GM21786 (cell line): ENCODE data around the gene CEP164.

Experiments
- ATAC-seq: cut with Tn5 transposase; IDR thresholded peaks from one replicate; pipeline ENCODE4 v1.9.1; 2021; ENCODE audit not compliant: unreplicated experiment

Gene CEP164

DNA sequence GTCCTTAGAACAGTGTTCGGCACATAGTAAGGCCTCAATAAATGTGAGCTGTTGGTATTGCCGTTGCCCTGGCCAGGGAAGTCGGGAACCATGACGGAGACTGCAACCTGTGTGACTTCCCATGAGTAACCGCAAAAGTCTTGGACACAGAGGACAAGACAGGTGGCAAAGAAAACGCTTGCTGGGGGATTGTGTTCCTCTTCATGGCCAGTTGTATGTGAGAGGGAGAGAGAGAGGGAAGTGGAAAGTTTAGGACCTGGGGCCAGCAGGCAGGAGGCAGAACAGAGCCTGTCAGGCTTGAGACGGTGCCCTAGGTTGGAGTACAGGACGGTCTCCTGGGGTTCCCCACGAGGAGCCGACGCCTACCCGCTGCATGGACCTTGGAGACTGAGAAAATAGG, 90.2 kb downstream of the CEP164 start:
- no peak for ATAC-seq

DNA sequence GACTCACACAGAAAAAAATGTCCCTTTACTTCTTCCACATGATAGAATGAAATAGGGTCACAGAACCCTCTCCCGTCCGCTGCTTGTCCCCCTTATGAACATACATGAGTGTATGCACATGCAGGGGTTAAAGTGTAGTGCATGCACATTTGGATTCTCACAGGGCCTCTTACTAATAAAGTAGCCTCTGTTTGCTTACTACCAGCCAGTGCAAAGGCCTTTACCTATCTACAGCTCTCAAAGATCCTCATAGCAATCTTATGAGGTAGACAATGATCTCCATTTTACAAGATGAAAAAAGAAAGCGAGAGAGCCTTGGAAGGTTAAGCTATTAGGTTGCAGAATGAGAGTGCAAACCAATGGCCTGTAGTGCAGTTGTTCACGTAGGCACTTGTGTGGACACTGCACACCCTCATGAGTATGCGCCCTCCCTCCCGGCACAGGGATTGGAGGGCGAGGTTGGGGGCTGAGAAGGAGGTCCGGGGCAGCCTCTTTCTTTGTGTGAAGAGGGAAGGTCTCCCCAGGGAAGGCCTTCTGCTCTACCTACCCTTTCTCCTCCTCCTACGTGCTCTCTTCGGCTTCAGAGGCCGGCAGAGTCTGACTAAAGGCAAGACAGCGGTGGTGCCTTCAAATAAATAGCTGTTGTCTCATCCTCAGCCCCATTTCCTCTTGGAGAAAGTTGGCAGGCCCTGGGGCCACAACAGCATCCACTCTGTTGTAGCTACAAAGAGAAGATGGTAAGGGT, 91.3 kb downstream of the CEP164 start:
- ATAC-seq = no peak

GRCh38 chr11:117419482-117420142, 92.0 kb downstream of the CEP164 start:
- ATAC-seq = no peak

GRCh38 chr11:117420143-117420485, 92.5 kb downstream of the CEP164 start:
- no peak for ATAC-seq

GRCh38 chr11:117420598-117420997, 92.9 kb downstream of the CEP164 start:
- no peak for ATAC-seq

DNA sequence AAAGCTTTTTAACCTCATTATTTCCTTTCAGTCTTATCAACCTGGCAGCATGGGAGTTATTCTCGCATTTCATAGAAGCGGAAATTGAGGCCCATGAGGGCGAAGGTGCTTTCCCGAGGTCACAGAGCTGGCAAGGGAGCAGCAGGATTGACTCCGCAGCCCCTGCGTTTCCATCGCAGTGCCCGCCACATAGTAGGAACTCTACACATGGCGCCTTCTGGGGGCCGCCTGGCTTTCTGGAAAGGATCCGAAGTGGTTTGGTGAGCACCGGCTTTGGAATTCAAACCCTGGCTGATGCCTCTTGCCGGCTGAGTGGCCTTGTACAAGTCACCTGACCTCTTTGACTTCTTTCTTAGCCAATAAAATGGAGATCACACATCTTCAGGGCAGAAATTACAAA, 93.4 kb downstream of the CEP164 start:
- ATAC-seq = no peak

- no peak for ATAC-seq
Measured at GRCh38 chr11:117421476-117421875, 93.8 kb downstream of the CEP164 start.

GRCh38 chr11:117423046-117423575, 95.5 kb downstream of the CEP164 start:
- ATAC-seq = no peak

- no peak for ATAC-seq
Measured at GRCh38 chr11:117424781-117425180, 97.1 kb downstream of the CEP164 start.

GRCh38 chr11:117425679-117426296, 98.1 kb downstream of the CEP164 start:
- ATAC-seq = no peak

DNA sequence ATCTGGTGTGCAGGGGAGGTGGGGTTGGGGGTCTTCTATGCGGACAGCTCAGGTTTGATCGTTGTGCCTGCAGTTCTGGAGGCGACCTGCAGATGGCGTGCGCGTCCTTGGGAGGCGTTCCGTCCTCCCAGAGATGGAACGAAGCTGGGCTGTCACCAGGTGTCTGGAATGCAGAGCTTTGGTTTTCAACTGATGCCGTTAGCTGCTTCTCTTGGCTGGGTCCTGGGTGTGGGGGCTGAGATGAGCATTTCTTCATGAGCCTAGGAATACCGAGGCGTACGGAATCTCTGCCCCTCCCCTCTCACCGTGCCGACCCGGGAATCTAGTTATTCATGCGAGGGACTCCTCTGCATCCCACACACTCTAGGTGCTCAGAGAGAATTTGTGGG, 98.6 kb downstream of the CEP164 start:
- no peak for ATAC-seq

DNA sequence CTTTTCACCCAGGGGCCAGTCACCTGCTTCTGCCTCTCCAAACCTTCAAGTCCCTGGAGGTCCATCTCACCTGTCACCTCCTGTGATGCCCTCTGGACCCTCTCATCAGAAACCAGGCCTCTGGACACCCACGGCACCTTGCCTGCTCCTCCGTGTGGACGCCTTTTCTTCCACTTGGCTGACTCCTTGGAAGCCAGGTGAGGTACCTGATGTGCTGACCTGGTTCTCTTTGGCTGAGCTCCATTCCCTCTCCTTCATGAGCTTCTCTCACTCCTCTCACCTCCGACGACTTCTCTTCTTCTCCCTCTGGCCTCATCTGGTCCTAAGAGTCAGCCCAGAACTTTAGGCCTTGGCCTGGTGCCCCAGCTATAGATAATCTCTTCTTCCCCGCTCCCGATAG, 99.3 kb downstream of the CEP164 start:
- ATAC-seq = no peak

- no peak for ATAC-seq
Measured at GRCh38 chr11:117427356-117427874, 99.8 kb downstream of the CEP164 start.

- ATAC-seq = no peak
Measured at GRCh38 chr11:117428186-117428855, 100.7 kb downstream of the CEP164 start.

DNA sequence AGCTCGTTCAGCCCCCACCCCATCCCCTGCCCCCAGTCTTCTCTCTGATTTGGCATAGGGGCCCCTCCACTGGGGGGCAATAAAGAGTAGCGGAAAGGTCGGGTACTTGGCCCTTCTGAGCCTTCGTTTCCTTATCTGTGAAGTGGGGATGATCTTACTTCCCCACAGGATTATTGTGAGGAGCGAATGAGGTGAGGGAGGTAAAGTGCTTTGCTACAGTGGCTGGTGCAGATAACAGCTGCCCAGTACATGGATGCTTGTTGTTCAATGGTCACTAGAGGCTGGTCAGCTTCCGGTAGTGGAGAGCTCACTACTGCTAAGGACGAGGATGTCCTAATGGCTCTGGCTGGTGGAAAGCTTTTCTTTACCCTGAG, 101.2 kb downstream of the CEP164 start:
- ATAC-seq = no peak

GRCh38 chr11:117430293-117430955, 102.8 kb downstream of the CEP164 start:
- ATAC-seq = no peak

DNA sequence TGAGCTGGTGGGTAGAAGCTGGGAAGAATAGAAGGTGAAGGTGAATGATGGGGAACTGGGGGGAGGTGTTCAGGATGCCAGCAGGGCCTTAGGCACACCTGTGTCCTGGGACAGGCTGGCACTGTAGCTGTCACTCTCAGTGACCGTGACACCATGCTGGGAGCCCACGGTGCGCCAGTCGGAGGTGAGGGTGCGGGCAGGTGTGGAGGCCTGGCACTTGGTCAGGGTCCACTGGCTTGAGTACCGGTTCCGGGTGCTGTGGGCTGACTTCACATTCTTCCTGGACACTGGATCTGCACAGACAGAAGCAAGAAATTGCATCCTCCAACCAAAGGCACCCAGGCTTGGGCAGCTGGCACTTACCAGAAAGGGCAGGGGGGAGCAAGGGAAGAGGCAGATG, 103.8 kb downstream of the CEP164 start:
- ATAC-seq = no peak

- no peak for ATAC-seq
Measured at GRCh38 chr11:117433717-117434116, 106.1 kb downstream of the CEP164 start.

GRCh38 chr11:117434481-117434880, 106.8 kb downstream of the CEP164 start:
- ATAC-seq = no peak

DNA sequence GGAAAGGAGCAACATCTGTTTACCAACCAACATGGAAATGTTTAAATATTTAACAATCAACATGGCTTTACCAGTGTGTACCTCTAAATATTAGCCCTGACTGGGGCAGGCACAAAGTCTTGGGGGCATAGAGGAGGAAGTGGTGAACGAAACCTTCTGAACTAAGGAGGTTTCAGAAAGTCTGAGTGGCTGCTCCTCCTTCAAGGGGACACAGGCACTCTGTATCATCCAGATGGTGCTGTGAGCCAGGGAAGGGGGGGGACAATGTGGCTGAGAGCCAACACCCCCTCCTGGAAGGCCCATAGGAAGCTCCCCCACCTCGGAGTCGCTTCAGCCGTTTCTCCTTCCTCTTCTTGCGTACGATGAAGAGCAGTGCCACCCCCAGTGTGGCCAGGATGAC, 107.7 kb downstream of the CEP164 start:
- no peak for ATAC-seq
